Panc1 (cell line): ENCODE measurements around the gene SCGB1D1. TPM values are rescaled to one million over a fixed set of nuclear protein-coding genes. Genes with fewer than 3 reads are reported as not detected.

Source experiments
- ATAC-seq: fragments of 200-7000 bp; cut with Tn5 transposase; 2 replicates; pipeline ENCODE4 v1.9.1; 2020; ENCODE audit warnings: mild to moderate bottlenecking, moderate library complexity
- BruUV-seq: library from RNA; stranded (reverse); fragments of 400-500 nt; replicated peaks from 2 replicates; lab custom pipeline; 2021; lab: Mats Ljungman, UMichigan
- CTCF ChIA-PET: fragments of 300-600 bp; sonication (Branson Sonifier 250); formaldehyde crosslinking; loops from one replicate; lab custom pipeline; 2022; ENCODE audit warnings: antibody characterized with exemption; lab: Charles Lee
- POLR2A ChIA-PET: fragments of 300-600 bp; sonication (Branson Sonifier 250); formaldehyde crosslinking; loops from one replicate; lab custom pipeline; 2022; ENCODE audit warnings: antibody characterized with exemption; lab: Charles Lee
- DNase-seq: peaks from one replicate; pipeline ENCODE4 v3.0.0-alpha.2; 2010; ENCODE audit warnings: low read depth, low spot score
- H3K27ac ChIP-seq: 2 replicates; pipeline ENCODE4 v1.5.1; 2011; ENCODE audit warnings: mild to moderate bottlenecking, low read length, inconsistent platforms
- H3K27me3 ChIP-seq: fragments of 200-500 bp; sonication (Bioruptor generic); 2 replicates; pipeline ENCODE4 v1.6.0; 2014; ENCODE audit warnings: low read length, inconsistent platforms; ENCODE audit not compliant: control insufficient read depth, insufficient read depth
- H3K36me3 ChIP-seq: fragments of 200-500 bp; sonication (Bioruptor generic); 2 replicates; pipeline ENCODE4 v1.5.1; 2014; ENCODE audit warnings: inconsistent platforms, mild to moderate bottlenecking, low read length, moderate library complexity; ENCODE audit not compliant: control insufficient read depth, insufficient read depth
- H3K4me1 ChIP-seq: 2 replicates; pipeline ENCODE4 v1.5.1; 2011; ENCODE audit warnings: inconsistent platforms, mild to moderate bottlenecking, low read length, moderate library complexity; ENCODE audit not compliant: control insufficient read depth, insufficient read depth
- H3K4me3 ChIP-seq, 2 experiments: 2 replicates each; pipeline ENCODE4 v1.5.1; 2011 to 2012; ENCODE audit warnings: low read depth in 2 of 2, low read length in 2 of 2, mild to moderate bottlenecking in 2 of 2, inconsistent platforms in 1 of 2, moderate library complexity in 1 of 2
- H3K9me3 ChIP-seq: fragments of 200-500 bp; sonication (Bioruptor generic); 2 replicates; pipeline ENCODE4 v1.5.1; 2014; ENCODE audit warnings: low read depth, mild to moderate bottlenecking, inconsistent platforms, low read length, moderate library complexity; ENCODE audit not compliant: control insufficient read depth, insufficient read depth
- CTCF ChIP-seq: fragments of 450-650 bp; IDR thresholded peaks from 2 replicates; pipeline ENCODE4 v1.5.1; 2017; ENCODE audit warnings: mild to moderate bottlenecking
- POLR2AphosphoS5 ChIP-seq: IDR thresholded peaks from 2 replicates; pipeline ENCODE4 v1.6.1; 2012; ENCODE audit warnings: mild to moderate bottlenecking, low read depth, low read length, moderate library complexity
- REST ChIP-seq, 2 experiments: IDR thresholded peaks; 2 replicates each; pipeline ENCODE4 v1.6.1; 2011 to 2012; ENCODE audit warnings: low read depth in 2 of 2, control low read depth in 1 of 2, low read length in 1 of 2, mild to moderate bottlenecking in 1 of 2, moderate library complexity in 1 of 2; ENCODE audit not compliant: insufficient read depth in 1 of 2
- SIN3A ChIP-seq: IDR thresholded peaks from 2 replicates; pipeline ENCODE4 v1.6.1; 2012; ENCODE audit warnings: low read depth, mild to moderate bottlenecking, low read length, moderate library complexity, borderline replicate concordance; ENCODE audit not compliant: insufficient read depth
- TCF7L2 ChIP-seq: IDR thresholded peaks from 2 replicates; pipeline ENCODE4 v1.6.1; 2011; ENCODE audit warnings: mild to moderate bottlenecking, low read depth, low read length, inconsistent platforms
- in situ Hi-C: cut with HindIII; loops from 2 replicates; pipeline ENCODE4 v1.10.0; 2016; ENCODE audit warnings: low sequenced_read_pairs, low pct_unique_long_range_greater_than_20kb
- intact Hi-C: fragments of 100-400 bp; cut with micrococcal nuclease; formaldehyde crosslinking; loops from one replicate; pipeline ENCODE4 v1.10.0; 2022; ENCODE audit not compliant: unreplicated experiment
- total RNA-seq: library from RNA; stranded (reverse); gene quantifications from one replicate; pipeline ENCODE4 v1.2.1, GENCODE V29; 2021; ENCODE audit not compliant: unreplicated experiment

SCGB1D1 gene
- total RNA-seq, 1 experiment from 2014 or later = not detected

GRCh38 chr11:62166371-62166770, 23.6 kb upstream of the SCGB1D1 start:
- no peak for TF ChIP-seq POLR2AphosphoS5
- TF ChIP-seq CTCF = no peak
- TF ChIP-seq REST (IDR thresholded peaks at IDR 0.05; ENCODE audit: insufficient read depth in 1 of 2, low read depth in 2 of 2, low read length in 1 of 2) = no peak
- TF ChIP-seq TCF7L2 = no peak
- TF ChIP-seq SIN3A = no peak
- Histone ChIP-seq H3K9me3 (no peaks in the 10 kb centered on the region), H3K4me1 (no peaks in the 10 kb centered on the region), H3K36me3 (no peaks in the 10 kb centered on the region), H3K4me3 (no peak overlapping the region), H3K27ac (no peak overlapping the region), H3K27me3 (peaks cover 2% of the 10 kb centered on the region; the same call in 1 of the 2 replicates)
- intact Hi-C loops = no loop called here
- no TSS peak for BruUV-seq
- DNase-seq = no peak
- POLR2A ChIA-PET = no interaction called here
- CTCF ChIA-PET = no interaction called here
- no peak for ATAC-seq
- in situ Hi-C loops = no loop called here

GRCh38 chr11:62169448-62169847, 20.6 kb upstream of the SCGB1D1 start:
- in situ Hi-C loops = no loop called here
- TF ChIP-seq REST (IDR thresholded peaks at IDR 0.05; ENCODE audit: insufficient read depth in 1 of 2, low read depth in 2 of 2, low read length in 1 of 2) = no peak
- no peak for TF ChIP-seq SIN3A
- no peak for TF ChIP-seq TCF7L2
- TF ChIP-seq POLR2AphosphoS5 = no peak
- TF ChIP-seq CTCF = no peak
- ATAC-seq = no peak
- no peak for DNase-seq
- intact Hi-C loops = no loop called here
- Histone ChIP-seq H3K36me3 (no peaks in the 10 kb centered on the region), H3K9me3 (no peaks in the 10 kb centered on the region), H3K4me3 (no peak overlapping the region), H3K27ac (no peak overlapping the region), H3K4me1 (no peaks in the 10 kb centered on the region), H3K27me3 (peaks cover 20% of the 10 kb centered on the region; the same call in 1 of the 2 replicates)
- BruUV-seq = no TSS peak
- POLR2A ChIA-PET = no interaction called here
- CTCF ChIA-PET = no interaction called here
